ENCODE results near the gene SHMT2. TPM values are rescaled to one million over a fixed set of nuclear protein-coding genes. Genes with fewer than 3 reads are reported as not detected.

Gene SHMT2
- total RNA-seq, 1 donor from 2014 or later, result 490 TPM

DNA sequence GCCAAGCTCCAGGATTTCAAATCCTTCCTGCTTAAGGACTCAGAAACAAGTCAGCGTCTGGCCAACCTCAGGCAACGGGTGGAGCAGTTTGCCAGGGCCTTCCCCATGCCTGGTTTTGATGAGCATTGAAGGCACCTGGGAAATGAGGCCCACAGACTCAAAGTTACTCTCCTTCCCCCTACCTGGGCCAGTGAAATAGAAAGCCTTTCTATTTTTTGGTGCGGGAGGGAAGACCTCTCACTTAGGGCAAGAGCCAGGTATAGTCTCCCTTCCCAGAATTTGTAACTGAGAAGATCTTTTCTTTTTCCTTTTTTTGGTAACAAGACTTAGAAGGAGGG is 4.7 kb downstream of the SHMT2 start:
- H3K36me3 ChIP-seq (ENCODE audit: control insufficient read depth, insufficient read depth, low read length), result peaks cover 1% of the 10 kb centered on the region
- DNase-seq (ENCODE audit: low read depth), result no peak
- H3K4me3 ChIP-seq (ENCODE audit: low read depth, low read length), result no peak overlapping the region
- peaks cover 40% of the 10 kb centered on the region for H3K27me3 ChIP-seq (ENCODE audit: control insufficient read depth, insufficient read depth, low read length)
- TF ChIP-seq, protein P1, sequence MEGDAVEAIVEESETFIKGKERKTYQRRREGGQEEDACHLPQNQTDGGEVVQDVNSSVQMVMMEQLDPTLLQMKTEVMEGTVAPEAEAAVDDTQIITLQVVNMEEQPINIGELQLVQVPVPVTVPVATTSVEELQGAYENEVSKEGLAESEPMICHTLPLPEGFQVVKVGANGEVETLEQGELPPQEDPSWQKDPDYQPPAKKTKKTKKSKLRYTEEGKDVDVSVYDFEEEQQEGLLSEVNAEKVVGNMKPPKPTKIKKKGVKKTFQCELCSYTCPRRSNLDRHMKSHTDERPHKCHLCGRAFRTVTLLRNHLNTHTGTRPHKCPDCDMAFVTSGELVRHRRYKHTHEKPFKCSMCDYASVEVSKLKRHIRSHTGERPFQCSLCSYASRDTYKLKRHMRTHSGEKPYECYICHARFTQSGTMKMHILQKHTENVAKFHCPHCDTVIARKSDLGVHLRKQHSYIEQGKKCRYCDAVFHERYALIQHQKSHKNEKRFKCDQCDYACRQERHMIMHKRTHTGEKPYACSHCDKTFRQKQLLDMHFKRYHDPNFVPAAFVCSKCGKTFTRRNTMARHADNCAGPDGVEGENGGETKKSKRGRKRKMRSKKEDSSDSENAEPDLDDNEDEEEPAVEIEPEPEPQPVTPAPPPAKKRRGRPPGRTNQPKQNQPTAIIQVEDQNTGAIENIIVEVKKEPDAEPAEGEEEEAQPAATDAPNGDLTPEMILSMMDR (IDR thresholded peaks at IDR 0.05; ENCODE audit: insufficient read depth, low read length, poor library complexity, severe bottlenecking), result no peak

DNA sequence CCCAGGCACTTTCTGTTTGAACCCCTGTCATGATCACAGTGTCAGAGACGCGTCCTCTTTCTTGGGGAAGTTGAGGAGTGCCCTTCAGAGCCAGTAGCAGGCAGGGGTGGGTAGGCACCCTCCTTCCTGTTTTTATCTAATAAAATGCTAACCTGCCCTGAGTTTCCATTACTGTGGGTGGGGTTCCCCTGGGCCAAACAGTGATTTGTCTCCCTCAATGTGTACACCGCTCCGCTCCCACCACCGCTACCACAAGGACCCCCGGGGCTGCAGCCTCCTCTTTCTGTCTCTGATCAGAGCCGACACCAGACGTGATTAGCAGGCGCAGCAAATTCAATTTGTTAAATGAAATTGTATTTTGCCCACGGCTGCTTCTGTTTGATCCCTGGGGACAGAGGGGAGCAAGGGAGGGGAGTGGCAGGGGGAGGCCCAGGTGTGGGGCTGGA is 5.1 kb downstream of the SHMT2 start:
- Histone ChIP-seq H3K36me3 (ENCODE audit: control insufficient read depth, insufficient read depth, low read length) (peaks cover 1% of the 10 kb centered on the region), H3K4me3 (ENCODE audit: low read depth, low read length) (no peak overlapping the region), H3K27me3 (ENCODE audit: control insufficient read depth, insufficient read depth, low read length) (peaks cover 44% of the 10 kb centered on the region)
- TF ChIP-seq, protein P1 (IDR thresholded peaks at IDR 0.05; ENCODE audit: insufficient read depth, low read length, poor library complexity, severe bottlenecking), result no peak
- no peak for DNase-seq (ENCODE audit: low read depth)

DNA sequence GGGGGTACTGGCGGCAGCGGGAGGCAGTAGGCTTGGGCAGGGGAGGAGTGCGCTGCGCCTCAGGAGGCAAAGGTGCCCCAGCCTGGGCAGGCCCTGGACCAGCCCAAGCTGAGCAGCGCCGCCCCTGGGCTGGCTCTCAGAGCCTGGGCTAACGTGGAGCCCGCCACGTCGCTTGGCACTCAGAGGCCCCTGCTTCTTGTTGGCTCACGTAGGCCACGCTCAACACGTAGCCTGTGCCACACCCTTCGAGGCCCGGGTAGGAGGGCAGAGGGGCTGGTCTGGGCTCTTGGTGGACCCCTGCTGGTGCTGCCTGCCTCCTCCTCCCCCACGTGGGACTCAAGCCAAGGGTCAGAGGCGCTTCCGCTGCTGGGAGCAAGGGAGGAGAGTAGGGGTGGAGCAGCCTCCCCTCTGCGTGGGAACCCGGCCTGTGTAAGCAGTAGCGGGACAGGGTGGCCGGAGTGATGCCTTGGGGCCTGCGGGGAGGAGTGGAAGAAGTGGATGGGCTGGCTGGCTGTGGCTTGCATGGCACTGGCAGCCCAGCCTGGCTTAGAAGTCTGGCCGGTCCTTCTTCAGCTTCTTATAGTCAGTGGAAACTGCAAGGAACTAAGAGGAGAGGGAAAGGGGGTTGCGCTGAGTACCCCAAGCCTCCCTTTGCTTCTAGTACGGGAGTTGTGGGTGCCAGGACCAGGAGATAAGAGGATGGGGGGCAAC is 5.7 kb downstream of the SHMT2 start:
- TF ChIP-seq, protein P1 (IDR thresholded peaks at IDR 0.05; ENCODE audit: insufficient read depth, low read length, poor library complexity, severe bottlenecking), result no peak
- peaks cover 1% of the 10 kb centered on the region for H3K36me3 ChIP-seq (ENCODE audit: control insufficient read depth, insufficient read depth, low read length)
- H3K27me3 ChIP-seq (ENCODE audit: control insufficient read depth, insufficient read depth, low read length), result peaks cover 50% of the 10 kb centered on the region
- H3K4me3 ChIP-seq (ENCODE audit: low read depth, low read length), result no peak overlapping the region
- no peak for DNase-seq (ENCODE audit: low read depth)

DNA sequence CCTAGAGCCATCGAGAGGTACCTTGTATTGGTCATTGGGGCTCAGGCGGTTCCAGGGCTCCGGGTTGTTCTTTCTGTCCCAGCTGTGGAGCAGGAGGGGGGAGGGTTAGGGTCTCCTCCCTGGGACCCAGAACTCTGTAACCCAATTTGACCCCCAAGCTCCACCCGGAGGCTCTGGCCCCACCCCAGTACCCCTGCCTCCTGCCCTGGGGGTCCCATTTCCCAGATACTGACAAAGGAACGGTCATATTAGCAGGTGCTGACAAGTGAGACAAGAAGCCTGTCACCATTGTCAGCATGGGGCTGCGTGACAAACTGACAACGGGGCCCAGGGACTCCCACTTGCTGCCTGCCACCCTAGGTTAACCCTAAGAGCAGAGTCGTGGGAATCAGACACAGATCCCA is 6.2 kb downstream of the SHMT2 start:
- DNase-seq (ENCODE audit: low read depth), result no peak
- TF ChIP-seq, protein P1 (IDR thresholded peaks at IDR 0.05; ENCODE audit: insufficient read depth, low read length, poor library complexity, severe bottlenecking), result no peak
- Histone ChIP-seq H3K27me3 (ENCODE audit: control insufficient read depth, insufficient read depth, low read length) (peaks cover 56% of the 10 kb centered on the region), H3K4me3 (ENCODE audit: low read depth, low read length) (no peak overlapping the region), H3K36me3 (ENCODE audit: control insufficient read depth, insufficient read depth, low read length) (peaks cover 1% of the 10 kb centered on the region)

DNA sequence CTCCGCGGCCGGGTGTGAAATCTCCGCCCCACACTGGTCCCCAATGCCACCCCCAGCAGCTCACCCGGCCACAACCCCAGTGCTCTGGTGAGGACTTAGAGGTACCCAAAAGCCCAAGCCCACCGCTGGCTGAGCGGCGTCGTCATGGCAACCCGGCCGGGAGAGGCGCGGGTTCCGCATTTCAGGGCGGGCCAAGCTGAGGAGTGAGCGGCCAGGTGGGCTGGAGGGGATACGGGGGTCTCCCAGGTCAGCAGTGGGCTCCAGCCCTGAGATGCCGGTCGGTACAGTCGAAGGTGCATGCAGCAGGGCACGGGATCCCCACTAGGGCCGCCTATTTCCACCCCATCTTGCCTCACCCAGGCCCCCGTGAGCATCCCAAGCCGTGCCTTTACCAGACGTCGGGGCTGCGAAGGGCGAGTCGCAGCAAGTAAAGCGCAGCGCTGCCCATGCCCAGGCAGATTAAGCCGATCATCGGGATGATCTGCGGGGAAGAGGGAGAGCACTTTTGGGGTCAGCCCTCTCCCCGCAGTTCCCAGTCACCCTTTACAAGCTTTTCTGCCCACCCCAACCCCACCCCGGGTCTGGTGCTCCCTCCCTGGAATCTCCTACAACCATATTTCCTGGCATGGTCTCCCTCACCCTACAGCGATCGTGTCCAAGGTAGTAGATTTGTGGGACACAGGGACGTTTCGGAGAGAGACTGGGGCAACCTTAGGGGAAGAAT is 6.9 kb downstream of the SHMT2 start:
- H3K36me3 ChIP-seq (ENCODE audit: control insufficient read depth, insufficient read depth, low read length), result peaks cover 1% of the 10 kb centered on the region
- TF ChIP-seq, protein P1 (IDR thresholded peaks at IDR 0.05; ENCODE audit: insufficient read depth, low read length, poor library complexity, severe bottlenecking), result no peak
- H3K27me3 ChIP-seq (ENCODE audit: control insufficient read depth, insufficient read depth, low read length), result peaks cover 62% of the 10 kb centered on the region
- no peak overlapping the region for H3K4me3 ChIP-seq (ENCODE audit: low read depth, low read length)
- DNase-seq (ENCODE audit: low read depth), result no peak
